NCI-H187 (cell line): ENCODE results near the gene PTP4A1.
"Not testable (repeated sequence)": the region's sequence is repeated elsewhere in the genome, so short reads cannot be mapped to it uniquely, and the experiment has no call there.

ENCODE experiments used
- DNase-seq, 2 experiments: peaks; one replicate each; lab custom pipeline; 2025; lab: John Stamatoyannopoulos, UW

PTP4A1 gene

DNA sequence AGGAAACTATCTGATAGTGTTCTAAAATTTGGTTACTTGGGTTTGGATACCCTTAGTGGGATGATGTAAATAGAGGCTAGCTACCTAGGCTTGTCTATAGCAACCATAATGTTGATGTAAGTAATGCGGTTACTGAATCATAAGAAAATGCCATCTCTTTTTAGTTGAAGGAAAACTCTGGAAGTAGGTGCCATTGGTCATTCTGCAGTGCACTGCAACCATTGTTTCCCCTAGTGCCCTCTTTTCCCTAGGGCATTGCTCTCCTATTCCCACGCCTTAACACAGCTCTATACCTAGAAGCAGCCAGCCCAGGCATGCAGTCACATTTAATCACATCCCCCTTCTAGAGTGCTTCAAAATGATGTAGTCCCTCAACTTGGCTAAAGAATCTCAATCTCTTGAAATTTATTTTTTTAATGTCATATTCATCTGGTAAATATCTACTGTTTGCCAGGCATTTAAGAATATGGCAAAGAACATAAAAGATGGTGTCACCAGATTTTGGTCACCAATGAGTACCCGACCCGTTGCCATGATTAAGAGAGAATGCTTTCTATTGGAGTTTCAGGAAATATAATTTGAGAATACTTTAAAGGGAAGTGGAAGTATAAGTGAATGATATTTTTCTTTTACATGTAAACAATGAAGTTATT, 10.4 kb downstream of the PTP4A1 start:
- DNase-seq, result no peak

GRCh38 chr6:63584125-63584514, 11.8 kb downstream of the PTP4A1 start:
- no peak for DNase-seq

DNA sequence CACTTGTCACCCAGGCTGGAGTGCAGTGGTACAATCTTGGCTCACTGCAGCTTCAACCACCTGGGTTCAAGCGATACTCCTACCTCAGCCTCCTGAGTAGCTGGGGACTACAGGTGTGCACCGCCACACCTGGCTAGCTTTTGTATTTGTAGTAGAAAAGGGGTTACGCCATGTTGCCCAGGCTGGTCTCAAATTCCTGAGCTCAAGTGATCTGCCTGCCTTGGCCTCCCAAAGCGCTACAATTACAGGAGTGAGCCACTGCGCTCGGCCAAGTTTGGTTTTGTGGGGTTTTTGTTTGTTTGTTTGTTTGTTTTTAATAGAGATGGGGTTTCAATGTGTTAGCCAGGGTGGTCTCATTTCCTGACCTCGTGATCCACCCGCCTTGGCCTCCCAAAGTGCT, 12.3 kb downstream of the PTP4A1 start:
- no peak for DNase-seq

DNA sequence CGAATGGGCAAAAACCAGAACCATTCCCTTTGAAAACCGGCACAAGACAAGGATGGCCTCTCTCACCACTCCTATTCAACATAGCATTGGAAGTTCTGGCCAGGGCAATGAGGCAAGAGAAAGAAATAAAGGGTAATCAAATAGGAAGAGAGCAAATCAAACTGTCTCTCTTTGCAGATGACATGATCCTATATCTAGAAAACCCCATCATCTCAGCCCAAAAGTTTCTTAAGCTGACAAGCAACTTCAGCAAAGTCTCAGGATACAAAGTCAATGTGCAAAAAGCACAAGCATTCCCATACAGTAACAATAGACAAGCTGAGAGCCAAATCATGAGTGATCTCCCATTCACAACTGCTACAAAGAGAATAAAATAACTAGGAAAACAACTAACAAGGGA, 13.4 kb downstream of the PTP4A1 start:
- not testable (repeated sequence) for DNase-seq

GRCh38 chr6:63589952-63590411, 17.7 kb downstream of the PTP4A1 start:
- no peak for DNase-seq

DNA sequence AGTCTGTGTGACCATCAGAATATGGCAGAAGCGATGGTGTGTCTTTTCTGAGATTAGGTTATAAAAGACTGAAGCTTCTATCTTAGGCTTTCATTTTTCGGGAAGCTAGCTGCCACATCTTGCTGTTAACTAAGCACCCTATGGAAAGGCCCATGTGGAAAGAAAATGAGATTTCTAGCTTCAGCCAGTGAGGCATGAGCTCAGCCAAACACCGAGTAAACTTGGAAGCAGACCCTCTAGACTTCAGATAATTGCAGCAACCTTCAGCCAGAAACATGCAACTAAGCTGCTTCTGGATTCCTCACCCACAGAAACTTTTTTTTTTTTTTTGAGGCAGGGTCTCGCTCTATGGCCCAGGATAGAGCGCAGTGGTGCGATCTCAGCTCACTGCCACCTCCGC, 20.6 kb downstream of the PTP4A1 start:
- no peak for DNase-seq

- no peak for DNase-seq
Observed at GRCh38 chr6:63597141-63598048, 25.1 kb downstream of the PTP4A1 start.

- DNase-seq, result peak; percentile 60 to 86
Observed at GRCh38 chr6:63598049-63599036, 26.1 kb downstream of the PTP4A1 start.

DNA sequence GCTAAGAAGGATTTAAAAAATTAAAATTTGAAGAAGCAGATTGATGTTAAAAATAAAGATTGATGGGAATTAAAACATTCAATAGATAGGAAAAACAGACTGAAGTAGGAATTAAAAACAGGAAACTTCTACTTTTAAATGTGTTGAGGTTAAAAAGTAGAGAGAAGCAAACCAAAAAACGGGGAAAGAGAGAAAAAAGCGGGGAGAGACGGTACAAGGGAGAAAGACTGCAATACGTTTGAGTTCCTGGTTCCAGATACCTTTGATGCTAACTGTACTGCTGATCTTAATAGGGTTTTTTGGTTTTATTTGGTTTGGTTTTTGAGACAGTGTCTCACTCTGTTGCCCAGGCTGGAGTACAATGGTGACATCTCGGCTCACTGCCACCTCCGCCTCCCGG, 27.0 kb downstream of the PTP4A1 start:
- DNase-seq, result no peak

DNA sequence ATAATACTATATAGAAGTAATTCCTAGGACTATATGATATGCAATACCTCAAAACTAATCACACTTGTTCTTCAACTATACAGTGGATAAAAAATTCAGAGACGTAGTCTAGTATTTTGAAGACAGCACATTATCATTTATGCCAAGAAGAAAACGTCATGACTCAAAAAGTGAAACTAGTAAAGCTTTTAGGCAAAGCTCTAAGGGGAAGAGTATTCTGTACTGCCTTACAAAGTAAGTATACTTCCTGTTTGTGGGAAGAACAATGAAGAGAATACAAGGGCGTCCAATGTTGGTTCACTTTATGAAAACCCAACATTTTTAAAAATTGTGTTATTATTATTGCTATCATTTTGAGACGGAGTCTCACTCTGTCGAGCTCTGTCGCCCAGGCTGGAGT, 27.9 kb downstream of the PTP4A1 start:
- no peak for DNase-seq

DNA sequence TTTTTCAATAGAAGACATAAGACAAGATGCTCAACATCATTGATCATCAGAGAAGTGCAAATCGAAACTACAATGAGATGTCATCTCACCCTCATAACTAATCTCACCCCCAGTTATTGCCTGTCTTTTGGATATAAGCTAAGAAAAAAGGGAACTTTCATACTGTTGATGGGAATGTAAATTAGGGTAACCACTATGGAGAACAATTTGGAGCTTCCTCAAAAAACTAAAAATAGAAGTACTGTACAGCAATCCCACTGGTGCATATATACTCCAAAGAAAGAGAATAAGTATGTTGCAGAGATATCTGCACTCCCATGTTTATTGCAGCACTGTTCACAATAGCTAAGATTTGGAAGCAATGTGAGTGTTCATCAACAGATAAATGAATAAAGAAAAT, 37.0 kb downstream of the PTP4A1 start:
- no peak for DNase-seq

- no peak for DNase-seq
Observed at GRCh38 chr6:63610944-63611343, 38.7 kb downstream of the PTP4A1 start.

- no peak for DNase-seq
Observed at GRCh38 chr6:63611560-63611959, 39.3 kb downstream of the PTP4A1 start.

- no peak for DNase-seq
Observed at GRCh38 chr6:63615590-63615989, 43.3 kb downstream of the PTP4A1 start.
